Measurements from ENCODE around the gene ACP3.

DNA sequence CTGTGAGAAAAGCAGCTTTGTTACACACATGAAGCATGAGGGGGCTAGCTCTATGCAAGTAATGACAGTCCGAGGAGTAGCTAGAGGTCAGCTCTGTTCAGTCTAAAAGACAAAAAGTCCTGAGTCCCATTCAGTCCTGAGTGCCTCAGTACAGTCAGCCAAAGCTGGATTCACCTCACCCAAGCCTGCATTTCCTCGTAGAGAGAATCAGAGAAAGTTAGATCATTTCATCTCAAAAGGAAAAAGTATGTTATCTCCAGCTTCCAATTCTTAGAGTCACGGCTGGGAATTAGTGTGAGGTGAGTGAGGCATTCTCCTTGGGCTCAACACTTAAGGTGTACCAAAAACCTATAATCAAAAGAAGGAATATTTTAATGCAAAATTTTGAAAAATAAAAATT, 5.9 kb upstream of the ACP3 start:
- TF ChIP-seq, protein P1, sequence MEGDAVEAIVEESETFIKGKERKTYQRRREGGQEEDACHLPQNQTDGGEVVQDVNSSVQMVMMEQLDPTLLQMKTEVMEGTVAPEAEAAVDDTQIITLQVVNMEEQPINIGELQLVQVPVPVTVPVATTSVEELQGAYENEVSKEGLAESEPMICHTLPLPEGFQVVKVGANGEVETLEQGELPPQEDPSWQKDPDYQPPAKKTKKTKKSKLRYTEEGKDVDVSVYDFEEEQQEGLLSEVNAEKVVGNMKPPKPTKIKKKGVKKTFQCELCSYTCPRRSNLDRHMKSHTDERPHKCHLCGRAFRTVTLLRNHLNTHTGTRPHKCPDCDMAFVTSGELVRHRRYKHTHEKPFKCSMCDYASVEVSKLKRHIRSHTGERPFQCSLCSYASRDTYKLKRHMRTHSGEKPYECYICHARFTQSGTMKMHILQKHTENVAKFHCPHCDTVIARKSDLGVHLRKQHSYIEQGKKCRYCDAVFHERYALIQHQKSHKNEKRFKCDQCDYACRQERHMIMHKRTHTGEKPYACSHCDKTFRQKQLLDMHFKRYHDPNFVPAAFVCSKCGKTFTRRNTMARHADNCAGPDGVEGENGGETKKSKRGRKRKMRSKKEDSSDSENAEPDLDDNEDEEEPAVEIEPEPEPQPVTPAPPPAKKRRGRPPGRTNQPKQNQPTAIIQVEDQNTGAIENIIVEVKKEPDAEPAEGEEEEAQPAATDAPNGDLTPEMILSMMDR (IDR thresholded peaks at IDR 0.05) = no peak
- no peak for TF ChIP-seq POLR2AphosphoS5 (IDR thresholded peaks at IDR 0.05)
- TF ChIP-seq POLR2A (IDR thresholded peaks at IDR 0.05) = no peak
